H1 (cell line): ENCODE data around the gene RECK. TPM values are rescaled to one million over a fixed set of nuclear protein-coding genes. Genes with fewer than 3 reads are reported as not detected.
A peak's percentile ranks its signal among the peaks of the same experiment; 100 is the strongest.

Experiments used
- CTCF ChIA-PET: fragments of 300-600 bp; sonication (Branson Sonifier 250); formaldehyde crosslinking; loops from one replicate; lab custom pipeline; 2021; ENCODE audit not compliant: partially characterized antibody; lab: Charles Lee
- POLR2A ChIA-PET: fragments of 300-600 bp; sonication (Branson Sonifier 250); formaldehyde crosslinking; loops from one replicate; lab custom pipeline; 2021; ENCODE audit warnings: inconsistent platforms; ENCODE audit not compliant: partially characterized antibody; lab: Charles Lee
- DNase-seq, 2 experiments: peaks; one replicate each; pipeline versions ENCODE4 v3.0.0 to v3.0.0-alpha.2; 2010 to 2022; ENCODE audit warnings: low spot score in 2 of 2, low read depth in 1 of 2, mixed read lengths in 1 of 2
- FAIRE-seq: peaks from 2 replicates; lab custom pipeline; 2011; peaks lifted over from hg19 to GRCh38; lab: Jason Lieb, UNC
- H2AFZ ChIP-seq: 2 replicates; pipeline ENCODE4 v1.8.1; 2012; ENCODE audit warnings: low read length, inconsistent platforms
- H2AK5ac ChIP-seq: 2 replicates; pipeline ENCODE4 v1.6.1; 2013; ENCODE audit warnings: low read depth, low read length
- H2BK120ac ChIP-seq: replicated peaks from 2 replicates; pipeline ENCODE3; 2013; ENCODE audit warnings: low read depth, low read length, inconsistent platforms
- H2BK12ac ChIP-seq: 2 replicates; pipeline ENCODE4 v1.6.1; 2013; ENCODE audit warnings: low read depth, low read length
- H2BK15ac ChIP-seq: 2 replicates; pipeline ENCODE4 v1.6.1; 2013; ENCODE audit warnings: low read length
- H2BK20ac ChIP-seq: 2 replicates; pipeline ENCODE4 v1.6.1; 2013; ENCODE audit warnings: low read length
- H2BK5ac ChIP-seq: 2 replicates; pipeline ENCODE4 v1.6.1; 2013; ENCODE audit warnings: low read depth, low read length
- H3K14ac ChIP-seq: 2 replicates; pipeline ENCODE4 v1.6.1; 2013; ENCODE audit warnings: inconsistent platforms; ENCODE audit not compliant: insufficient read length
- H3K18ac ChIP-seq: 2 replicates; pipeline ENCODE4 v1.6.1; 2013; ENCODE audit warnings: low read length; ENCODE audit errors: extremely low read depth
- H3K23ac ChIP-seq: 2 replicates; pipeline ENCODE4 v1.6.1; 2013; ENCODE audit warnings: inconsistent platforms; ENCODE audit not compliant: insufficient read length
- H3K23me2 ChIP-seq: 2 replicates; pipeline ENCODE4 v1.6.1; 2013; ENCODE audit warnings: low read depth, low read length
- H3K27ac ChIP-seq: 2 replicates; pipeline ENCODE4 v1.6.1; 2011; ENCODE audit warnings: low read depth, low read length, inconsistent platforms
- H3K27me3 ChIP-seq, 4 experiments: replicated peaks in 1 of 4; 1 replicate in 1 of 4; 2 replicates in 3 of 4; pipeline versions ENCODE4 v1.6.1 to v1.8.1; 2011 to 2013; ENCODE audit warnings: low read length in 3 of 4, mild to moderate bottlenecking in 3 of 4, inconsistent platforms in 2 of 4, mixed read lengths in 2 of 4, moderate library complexity in 1 of 4; ENCODE audit not compliant: control insufficient read depth in 3 of 4, insufficient read depth in 3 of 4; ENCODE audit errors: extremely low read depth in 1 of 4
- H3K36me3 ChIP-seq, 4 experiments: 2 replicates each; pipeline versions ENCODE4 v1.6.1 to v1.8.1; 2011 to 2013; ENCODE audit warnings: mild to moderate bottlenecking in 4 of 4, low read length in 3 of 4, moderate library complexity in 2 of 4, control low read depth in 1 of 4, inconsistent platforms in 1 of 4; ENCODE audit not compliant: insufficient read depth in 4 of 4, control insufficient read depth in 2 of 4
- H3K4ac ChIP-seq: replicated peaks from 2 replicates; pipeline ENCODE3; 2013; ENCODE audit warnings: low read length, low read depth, mixed read lengths, inconsistent platforms; ENCODE audit not compliant: insufficient read length
- H3K4me1 ChIP-seq, 4 experiments: replicated peaks in 1 of 4; 1 replicate in 1 of 4; 2 replicates in 3 of 4; pipeline versions ENCODE4 v1.6.1 to v1.8.1; 2011 to 2013; ENCODE audit warnings: low read length in 3 of 4, inconsistent platforms in 2 of 4, mixed read lengths in 1 of 4; ENCODE audit not compliant: insufficient read depth in 4 of 4, control insufficient read depth in 3 of 4
- H3K4me2 ChIP-seq, 2 experiments: 2 replicates each; pipeline versions ENCODE4 v1.6.1 to v1.8.1; 2011 to 2013; ENCODE audit warnings: low read depth in 2 of 2, low read length in 2 of 2, control low read depth in 1 of 2, inconsistent platforms in 1 of 2, mild to moderate bottlenecking in 1 of 2; ENCODE audit not compliant: insufficient read depth in 1 of 2
- H3K4me3 ChIP-seq, 4 experiments: fragments of 200-600, 300-600 bp in 1 of 4; sonication (generic), shearing (Covaris generic), sonication (Bioruptor Twin) in 1 of 4; 2 replicates each; pipeline versions ENCODE4 v1.5.1 to v1.8.1; 2011 to 2016; ENCODE audit warnings: low read length in 4 of 4, low read depth in 3 of 4, control low read depth in 2 of 4, inconsistent platforms in 2 of 4, mild to moderate bottlenecking in 2 of 4, mixed read lengths in 1 of 4, moderate library complexity in 1 of 4; ENCODE audit not compliant: insufficient read depth in 2 of 4; ENCODE audit errors: extremely low read depth in 1 of 4
- H3K56ac ChIP-seq: replicated peaks from 2 replicates; pipeline ENCODE3; 2013; ENCODE audit warnings: low read depth, mild to moderate bottlenecking, mixed read lengths, low read length, inconsistent platforms; ENCODE audit not compliant: insufficient read length
- H3K79me1 ChIP-seq: 2 replicates; pipeline ENCODE4 v1.6.1; 2013; ENCODE audit warnings: low read depth, low read length, control low read depth
- H3K79me2 ChIP-seq, 2 experiments: 2 replicates each; pipeline versions ENCODE4 v1.6.1 to v1.8.1; 2012 to 2013; ENCODE audit warnings: low read length in 2 of 2, mild to moderate bottlenecking in 2 of 2, inconsistent platforms in 1 of 2; ENCODE audit not compliant: insufficient read depth in 2 of 2, control insufficient read depth in 1 of 2
- H3K9ac ChIP-seq, 4 experiments: replicated peaks in 1 of 4; 1 replicate in 1 of 4; 2 replicates in 3 of 4; pipeline versions ENCODE4 v1.6.1 to v1.8.1; 2011 to 2013; ENCODE audit warnings: low read depth in 3 of 4, low read length in 3 of 4, control low read depth in 2 of 4, mild to moderate bottlenecking in 2 of 4, moderate library complexity in 2 of 4, inconsistent platforms in 1 of 4; ENCODE audit errors: extremely low read depth in 1 of 4
- H3K9me3 ChIP-seq, 2 experiments: 2 replicates each; pipeline versions ENCODE4 v1.6.1 to v1.8.1; 2012 to 2013; ENCODE audit warnings: mild to moderate bottlenecking in 2 of 2, moderate library complexity in 2 of 2, control low read depth in 1 of 2, inconsistent platforms in 1 of 2, low read depth in 1 of 2, low read length in 1 of 2, mixed read lengths in 1 of 2; ENCODE audit not compliant: insufficient read depth in 2 of 2
- H4K20me1 ChIP-seq, 2 experiments: replicated peaks in 1 of 2; 2 replicates each; pipeline versions ENCODE3 to v1.8.1; 2011 to 2013; ENCODE audit warnings: inconsistent platforms in 2 of 2, low read length in 2 of 2, mild to moderate bottlenecking in 1 of 2; ENCODE audit not compliant: insufficient read depth in 2 of 2, control insufficient read depth in 1 of 2
- H4K5ac ChIP-seq: 2 replicates; pipeline ENCODE4 v1.6.1; 2013; ENCODE audit warnings: low read length, low read depth, mixed read lengths, inconsistent platforms; ENCODE audit not compliant: insufficient read length
- H4K8ac ChIP-seq: 2 replicates; pipeline ENCODE4 v1.8.0; 2013; ENCODE audit warnings: mild to moderate bottlenecking, moderate library complexity, low read length, inconsistent platforms; ENCODE audit not compliant: insufficient read depth; ENCODE audit errors: extremely low read depth
- H4K91ac ChIP-seq: replicated peaks from 2 replicates; pipeline ENCODE3; 2013; ENCODE audit warnings: low read length, mixed read lengths, inconsistent platforms; ENCODE audit not compliant: insufficient read length
- GTF2F1 ChIP-seq: IDR thresholded peaks from 2 replicates; pipeline ENCODE4 v1.6.1; 2012; ENCODE audit warnings: low read depth, low read length, improper control_type of control experiment, borderline replicate concordance
- HDAC6 ChIP-seq: IDR thresholded peaks from one replicate; pipeline ENCODE4 v1.7.1; 2012; ENCODE audit warnings: low read depth, mild to moderate bottlenecking, inconsistent platforms, low read length, moderate library complexity
- NRF1 ChIP-seq: IDR thresholded peaks from 2 replicates; pipeline ENCODE4 v1.6.1; 2011; ENCODE audit warnings: mild to moderate bottlenecking, low read depth, low read length, improper control_type of control experiment
- RNF2 ChIP-seq: fragments of 200-900, 300-1000 bp; sonication (generic); IDR thresholded peaks from 2 replicates; pipeline ENCODE4 v1.7.1; 2016; ENCODE audit warnings: borderline replicate concordance, low read depth, mild to moderate bottlenecking, antibody characterized with exemption, low read length; ENCODE audit not compliant: poor library complexity, severe bottlenecking; ENCODE audit errors: missing control alignments
- RXRA ChIP-seq: IDR thresholded peaks from 2 replicates; pipeline ENCODE4 v1.6.1; 2011; ENCODE audit warnings: low read depth, mild to moderate bottlenecking, low read length, moderate library complexity; ENCODE audit not compliant: insufficient read depth
- SP2 ChIP-seq: IDR thresholded peaks from 2 replicates; pipeline ENCODE4 v1.6.1; 2012; ENCODE audit warnings: mild to moderate bottlenecking, low read length, inconsistent platforms
- TAF7 ChIP-seq: optimal IDR thresholded peaks from 2 replicates; pipeline ENCODE3; 2011; ENCODE audit warnings: low read depth, mild to moderate bottlenecking, inconsistent platforms, low read length, moderate library complexity, borderline replicate concordance
- WGBS, 2 experiments: shearing (Covaris generic) in 1 of 2; methylation state at CpG; one replicate each; pipeline versions ENCODE4 v1.1.6 to v1.1.7; 2013 to 2015; ENCODE audit warnings: low lambda C conversion rate in 2 of 2, mixed read lengths in 2 of 2, inconsistent platforms in 1 of 2, low coverage in 1 of 2, missing lambda C conversion rate in 1 of 2; ENCODE audit not compliant: insufficient replicate concordance in 2 of 2, insufficient coverage in 1 of 2, insufficient read length in 1 of 2; ENCODE audit errors: extremely low coverage in 1 of 2, missing lambda C conversion rate in 1 of 2; 5-methylcytosine and 5-hydroxymethylcytosine counted together
- polyA plus RNA-seq, 7 experiments: library from polyadenylated mRNA; depleted of rRNA in 3 of 7; stranded (reverse) in 5 of 7; unstranded in 2 of 7; fragments of >200 nt in 5 of 7; fragments of 200-250 nt in 2 of 7; gene quantifications; 1 replicate in 5 of 7; 2 replicates in 1 of 7; 4 replicates in 1 of 7; pipeline versions ENCODE4 v1.2.1 to v1.2.3, GENCODE V29; 2011 to 2013; ENCODE audit warnings: missing spikeins in 2 of 7, mixed read lengths in 2 of 7
- total RNA-seq: library from RNA; stranded (reverse); fragmentation: NEBNext Ultra II Directional; extraction: Animal tissue kit (Norgen Biotek cat#: 25700); gene quantifications from 2 replicates; pipeline ENCODE4 v1.2.1, GENCODE V29; 2021

Gene RECK
- total and polyA plus RNA-seq, 2 of the 8 experiments (the other 6 are each of a cell fraction or from before 2014, with no cell fraction given): 5.4 to 9.8 TPM

GRCh38 chr9:36092509-36093215, 55.9 kb downstream of the RECK start:
- Histone ChIP-seq H3K23me2 (no peaks in the 10 kb centered on the region), H4K5ac (no peak overlapping the region), H2AFZ (no peak overlapping the region), H3K36me3 (no peaks in the 10 kb centered on the region), H3K27me3 (no peaks in the 10 kb centered on the region), H2BK120ac (no peak overlapping the region), H2BK20ac (no peak overlapping the region; the same call in 1 of the 2 replicates), H3K9me3 (no peaks in the 10 kb centered on the region), H3K4me2 (no peak overlapping the region), H3K14ac (no peak overlapping the region), H3K9ac (no peak overlapping the region), H2BK15ac (no peak overlapping the region), H4K91ac (no peak overlapping the region), H2BK12ac (no peak overlapping the region), H3K18ac (no peak overlapping the region), H3K79me1 (no peaks in the 10 kb centered on the region), H4K20me1 (no peaks in the 10 kb centered on the region), H2BK5ac (peak overlapping the region; percentile 87; the same call in 1 of the 2 replicates), H4K8ac (no peak overlapping the region), H3K4ac (no peak overlapping the region), H3K79me2 (no peaks in the 10 kb centered on the region), H3K23ac (no peak overlapping the region), H3K27ac (peak overlapping the region; percentile 41), H3K4me3 (no peak overlapping the region), H3K4me1 (peaks cover 0 to 6% (median 4%) of the 10 kb centered on the region in 4 experiments; a peak in 4 of 7 replicates), H3K56ac (no peak overlapping the region), H2AK5ac (peak overlapping the region; percentile 3; the same call in 1 of the 2 replicates)
- FAIRE-seq (peak; percentile 62), DNase-seq (no peak)
- ChIA-PET CTCF (interaction anchor here (0.5 to 2.9 kb wide), 6 partner anchors 9 to 169 kb away, joined by 3 to 21 read pairs (median 4); no protein-coding TSS in a partner anchor), POLR2A (interaction anchor here (1.7 kb wide), 1 partner anchor 8 kb away, joined by 6 read pairs; no protein-coding TSS in a partner anchor)
- 88% methylated on average over 8 of the region's 9 CpGs; no CpG with 5 or more reads in 1 of the 2 experiments for WGBS, 2 experiments
- TF ChIP-seq TAF7 (no peak), NRF1 (no peak), SP2 (no peak), RXRA (no peak), HDAC6 (no peak), GTF2F1 (no peak), RNF2 (no peak)
